ENCODE data around the gene RAB11FIP4. TPM values are rescaled to one million over a fixed set of nuclear protein-coding genes. Genes with fewer than 3 reads are reported as not detected.

The RAB11FIP4 gene
- total RNA-seq, 2 donors from 2014 or later = 35.6 to 62.2 TPM

DNA sequence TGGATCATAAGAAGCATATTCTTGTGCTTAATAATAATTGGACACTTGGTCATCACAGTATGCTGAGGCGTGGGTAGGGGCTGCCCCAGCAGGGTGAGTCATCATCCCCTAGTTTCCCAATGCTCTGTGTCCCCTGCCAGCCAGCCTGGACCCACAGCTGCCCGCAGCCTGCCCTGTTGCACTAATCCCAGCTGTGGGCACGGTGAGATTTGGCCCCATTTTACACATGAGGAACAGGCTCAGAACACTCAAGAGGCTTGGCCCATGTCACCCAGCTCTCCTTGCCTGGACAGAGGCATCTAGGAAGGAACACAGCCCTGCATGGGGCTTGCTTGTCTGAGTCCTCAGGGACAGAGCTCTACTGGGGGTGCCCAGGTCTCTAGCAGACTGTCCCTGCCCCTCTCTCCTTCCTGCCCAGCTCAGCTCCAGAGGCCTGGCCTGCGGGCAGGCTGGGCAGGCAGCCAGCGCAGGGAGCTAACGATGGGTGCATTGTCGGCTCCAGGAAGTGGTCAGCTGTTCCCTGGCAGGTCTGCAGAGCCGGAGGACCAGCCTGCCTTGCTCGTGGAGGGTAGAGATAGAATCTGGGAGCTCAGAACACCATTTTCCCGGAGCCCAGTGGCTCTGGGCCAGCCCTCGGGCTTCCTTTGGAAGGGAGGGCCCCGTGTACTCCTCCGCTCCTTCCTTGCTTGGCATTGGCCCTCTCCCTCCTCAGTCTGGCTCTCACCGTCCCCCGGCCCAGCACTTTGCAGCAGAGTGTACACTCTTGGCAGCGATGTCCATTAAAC is 189.4 kb downstream of the RAB11FIP4 start:
- H3K27ac Mint-ChIP-seq = peak overlapping the region; percentile 64
- no peak overlapping the region for H3K9ac ChIP-seq (ENCODE audit: extremely low read depth, low read length, poor library complexity, severe bottlenecking)
- no peaks in the 10 kb centered on the region for H3K36me3 ChIP-seq (ENCODE audit: control insufficient read depth, insufficient read depth, low read length)
- H3K27ac ChIP-seq (ENCODE audit: low read depth, low read length) = no peak overlapping the region
- H3K4me3 ChIP-seq (ENCODE audit: low read length) = no peak overlapping the region
- no peaks in the 10 kb centered on the region for H3K4me1 Mint-ChIP-seq
- H3K9me3 ChIP-seq (ENCODE audit: control insufficient read depth, low read length) = no peaks in the 10 kb centered on the region
- DNase-seq = no peak
- TF ChIP-seq, protein P1, sequence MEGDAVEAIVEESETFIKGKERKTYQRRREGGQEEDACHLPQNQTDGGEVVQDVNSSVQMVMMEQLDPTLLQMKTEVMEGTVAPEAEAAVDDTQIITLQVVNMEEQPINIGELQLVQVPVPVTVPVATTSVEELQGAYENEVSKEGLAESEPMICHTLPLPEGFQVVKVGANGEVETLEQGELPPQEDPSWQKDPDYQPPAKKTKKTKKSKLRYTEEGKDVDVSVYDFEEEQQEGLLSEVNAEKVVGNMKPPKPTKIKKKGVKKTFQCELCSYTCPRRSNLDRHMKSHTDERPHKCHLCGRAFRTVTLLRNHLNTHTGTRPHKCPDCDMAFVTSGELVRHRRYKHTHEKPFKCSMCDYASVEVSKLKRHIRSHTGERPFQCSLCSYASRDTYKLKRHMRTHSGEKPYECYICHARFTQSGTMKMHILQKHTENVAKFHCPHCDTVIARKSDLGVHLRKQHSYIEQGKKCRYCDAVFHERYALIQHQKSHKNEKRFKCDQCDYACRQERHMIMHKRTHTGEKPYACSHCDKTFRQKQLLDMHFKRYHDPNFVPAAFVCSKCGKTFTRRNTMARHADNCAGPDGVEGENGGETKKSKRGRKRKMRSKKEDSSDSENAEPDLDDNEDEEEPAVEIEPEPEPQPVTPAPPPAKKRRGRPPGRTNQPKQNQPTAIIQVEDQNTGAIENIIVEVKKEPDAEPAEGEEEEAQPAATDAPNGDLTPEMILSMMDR (conservative IDR thresholded peaks at IDR 0.05) = no peak
- H3K9me3 Mint-ChIP-seq = no peaks in the 10 kb centered on the region
- H3K4me1 ChIP-seq (ENCODE audit: control insufficient read depth, insufficient read depth, low read length) = no peaks in the 10 kb centered on the region
- H3K36me3 Mint-ChIP-seq (ENCODE audit: low read depth) = peaks cover 12% of the 10 kb centered on the region
- no peak overlapping the region for H3K4me3 Mint-ChIP-seq
- H3K27me3 ChIP-seq (ENCODE audit: control insufficient read depth, insufficient read depth, low read length, poor library complexity, severe bottlenecking) = no peaks in the 10 kb centered on the region
- H3K27me3 Mint-ChIP-seq (ENCODE audit: insufficient read depth) = no peaks in the 10 kb centered on the region
- 90 to 97% methylated on average over 8 to 16 of the region's 16 CpGs for WGBS, 2 experiments (ENCODE audit: insufficient coverage in 1 of 2, insufficient read length in 1 of 2)

DNA sequence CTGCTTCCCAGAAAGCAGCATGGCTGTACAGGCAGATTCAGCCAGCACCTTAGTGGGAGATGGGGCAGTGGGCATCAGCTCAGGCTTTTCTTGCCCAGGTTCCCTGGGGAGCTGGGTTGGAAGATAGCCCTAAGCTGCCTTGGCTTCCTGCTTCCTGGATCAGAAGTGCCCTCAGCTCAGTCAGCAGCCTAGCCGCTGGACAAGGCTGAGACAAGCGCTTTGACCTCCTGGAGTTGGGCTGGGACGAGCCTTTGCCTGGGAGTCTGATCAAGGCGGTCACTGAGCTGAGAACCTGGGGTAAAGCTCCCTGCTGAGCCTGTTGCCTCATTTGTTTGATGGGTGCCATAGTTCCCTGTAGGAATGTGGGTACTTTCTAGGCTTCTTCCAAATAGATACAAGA is 190.0 kb downstream of the RAB11FIP4 start:
- no peaks in the 10 kb centered on the region for H3K9me3 Mint-ChIP-seq

DNA sequence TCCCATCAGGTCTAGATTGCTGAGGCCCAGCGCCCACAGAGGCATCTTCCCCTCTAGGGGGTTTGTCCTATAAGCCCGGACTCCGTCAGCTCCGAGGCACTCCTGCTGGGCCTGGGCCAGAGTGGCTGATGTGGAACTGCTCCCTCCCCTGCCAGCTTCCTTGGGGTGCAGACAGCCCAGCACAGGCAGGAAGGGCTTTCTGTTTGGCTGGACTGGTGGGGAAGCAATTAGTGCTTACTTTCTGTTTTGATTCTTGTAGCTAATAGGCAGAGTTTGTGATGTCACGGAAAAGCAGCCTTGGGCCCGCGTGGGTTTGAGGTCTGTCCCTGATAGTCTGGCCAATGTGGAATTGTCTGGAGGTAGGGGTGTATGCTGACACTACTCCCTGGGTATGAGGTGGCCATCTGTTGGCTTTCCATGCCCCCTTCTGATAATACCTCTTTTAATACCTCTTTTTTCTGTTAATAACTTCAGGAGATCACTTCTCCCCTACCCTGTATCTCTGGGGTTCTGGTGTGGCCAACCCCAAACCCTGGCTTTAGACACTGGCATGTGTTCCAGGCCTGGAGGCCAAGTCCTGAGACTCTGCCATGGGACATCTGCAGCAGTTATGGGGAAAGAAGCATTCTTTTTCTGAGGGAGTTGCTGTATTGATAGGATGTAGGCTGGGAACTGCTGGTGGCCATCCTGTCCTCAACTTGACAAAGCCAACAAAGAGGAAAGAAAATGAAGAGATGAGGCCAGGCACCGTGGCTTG is 190.9 kb downstream of the RAB11FIP4 start:
- Mint-ChIP-seq H3K4me3 (no peak overlapping the region), H3K27me3 (ENCODE audit: insufficient read depth) (no peaks in the 10 kb centered on the region), H3K4me1 (no peaks in the 10 kb centered on the region), H3K27ac (no peak overlapping the region), H3K36me3 (ENCODE audit: low read depth) (peaks cover 12% of the 10 kb centered on the region), H3K9me3 (no peaks in the 10 kb centered on the region)
- Histone ChIP-seq H3K4me3 (ENCODE audit: low read length) (no peak overlapping the region), H3K9ac (ENCODE audit: extremely low read depth, low read length, poor library complexity, severe bottlenecking) (no peak overlapping the region), H3K4me1 (ENCODE audit: control insufficient read depth, insufficient read depth, low read length) (no peaks in the 10 kb centered on the region), H3K27ac (ENCODE audit: low read depth, low read length) (no peak overlapping the region), H3K36me3 (ENCODE audit: control insufficient read depth, insufficient read depth, low read length) (no peaks in the 10 kb centered on the region), H3K9me3 (ENCODE audit: control insufficient read depth, low read length) (no peaks in the 10 kb centered on the region), H3K27me3 (ENCODE audit: control insufficient read depth, insufficient read depth, low read length, poor library complexity, severe bottlenecking) (no peaks in the 10 kb centered on the region)
- TF ChIP-seq, protein P1 (conservative IDR thresholded peaks at IDR 0.05) = no peak
- WGBS, 2 experiments (ENCODE audit: insufficient coverage in 1 of 2, insufficient read length in 1 of 2) = 90% methylated on average over 5 to 8 of the region's 8 CpGs
- no peak for DNase-seq

More for the DNA sequence above, 190.0 kb downstream of the RAB11FIP4 start:
- WGBS, 2 experiments (ENCODE audit: insufficient coverage in 1 of 2, insufficient read length in 1 of 2) = 90 to 92% methylated on average over 4 of the region's 4 CpGs
- Mint-ChIP-seq H3K4me3 (no peak overlapping the region), H3K36me3 (ENCODE audit: low read depth) (peaks cover 12% of the 10 kb centered on the region), H3K27ac (no peak overlapping the region), H3K4me1 (no peaks in the 10 kb centered on the region), H3K27me3 (ENCODE audit: insufficient read depth) (no peaks in the 10 kb centered on the region)
- no peak for DNase-seq
- H3K27me3 ChIP-seq (ENCODE audit: control insufficient read depth, insufficient read depth, low read length, poor library complexity, severe bottlenecking) = no peaks in the 10 kb centered on the region
- no peak overlapping the region for H3K9ac ChIP-seq (ENCODE audit: extremely low read depth, low read length, poor library complexity, severe bottlenecking)
- TF ChIP-seq, protein P1 (conservative IDR thresholded peaks at IDR 0.05) = no peak
- H3K27ac ChIP-seq (ENCODE audit: low read depth, low read length) = no peak overlapping the region
- H3K4me1 ChIP-seq (ENCODE audit: control insufficient read depth, insufficient read depth, low read length) = no peaks in the 10 kb centered on the region
- no peak overlapping the region for H3K4me3 ChIP-seq (ENCODE audit: low read length)
- H3K36me3 ChIP-seq (ENCODE audit: control insufficient read depth, insufficient read depth, low read length) = no peaks in the 10 kb centered on the region
- no peaks in the 10 kb centered on the region for H3K9me3 ChIP-seq (ENCODE audit: control insufficient read depth, low read length)

Data from endodermal cell (in vitro differentiated cells).